Hepatocyte (in vitro differentiated cells): Measurements from ENCODE around the gene SSC5D.

Source experiments
- CTCF ChIP-seq: fragments of 200-600 bp; sonication (generic); IDR thresholded peaks from 2 replicates; pipeline ENCODE4 v1.5.1; 2016; ENCODE audit warnings: antibody characterized with exemption, mild to moderate bottlenecking; ENCODE audit not compliant: poor library complexity
- EZH2 ChIP-seq: fragments of 200-600 bp; sonication (generic); IDR thresholded peaks from 2 replicates; pipeline ENCODE4 v1.6.1; 2016; ENCODE audit warnings: antibody characterized with exemption, mild to moderate bottlenecking, borderline replicate concordance

GRCh38 chr19:55549500-55550320 lies 61.5 kb downstream of the SSC5D start:
- TF ChIP-seq CTCF (no peak), EZH2 (no peak)
